HG02840 (cell line): ENCODE measurements around the gene DRICH1.
"Not testable (repeated sequence)": the region's sequence is repeated elsewhere in the genome, so short reads cannot be mapped to it uniquely, and the experiment has no call there.

ENCODE experiments used
- ATAC-seq: cut with Tn5 transposase; IDR thresholded peaks from one replicate; pipeline ENCODE4 v1.9.1; 2021; ENCODE audit warnings: mild to moderate bottlenecking, moderate library complexity, moderate number of reproducible peaks; ENCODE audit not compliant: unreplicated experiment, low FRiP score

The DRICH1 gene

DNA sequence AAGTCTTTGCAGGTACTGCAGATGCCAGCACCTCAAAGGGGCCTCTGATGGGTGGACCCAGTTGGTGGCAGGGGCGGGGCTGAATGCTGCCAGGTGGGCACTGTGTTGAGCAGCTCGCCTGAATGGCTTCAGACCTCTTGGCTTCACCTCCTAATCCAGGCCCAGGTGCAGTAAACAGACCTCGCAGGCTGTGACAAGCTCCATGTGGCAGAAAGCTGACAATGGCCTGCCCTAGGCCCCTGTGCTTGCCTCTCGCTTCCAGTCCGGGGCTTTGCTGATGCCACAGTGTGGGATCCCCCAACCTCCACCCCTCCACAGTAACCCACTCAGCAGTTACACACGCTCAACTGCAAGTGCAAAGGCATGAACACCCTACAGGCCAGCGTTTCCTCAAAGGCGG is 61.4 kb downstream of the DRICH1 start:
- no peak for ATAC-seq

DNA sequence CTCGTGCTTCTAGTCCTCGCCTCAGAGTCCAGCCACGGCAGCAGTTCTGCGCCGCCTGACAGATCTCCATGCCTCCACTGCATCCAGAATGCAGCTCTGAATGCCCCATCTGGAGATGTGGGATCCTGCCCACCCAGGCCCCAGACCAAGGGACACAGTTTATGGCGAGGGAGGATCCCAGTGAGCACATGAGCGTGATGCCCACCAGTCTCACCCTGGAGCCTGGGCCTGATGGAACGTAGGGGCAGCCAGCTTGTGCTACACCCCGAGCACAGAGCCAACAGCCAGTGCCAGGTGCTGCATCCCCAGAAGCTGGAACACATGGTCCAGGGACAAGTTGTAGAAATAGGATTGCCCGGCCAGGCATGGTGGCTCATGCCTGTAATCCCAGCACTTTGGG is 62.4 kb downstream of the DRICH1 start:
- no peak for ATAC-seq

DNA sequence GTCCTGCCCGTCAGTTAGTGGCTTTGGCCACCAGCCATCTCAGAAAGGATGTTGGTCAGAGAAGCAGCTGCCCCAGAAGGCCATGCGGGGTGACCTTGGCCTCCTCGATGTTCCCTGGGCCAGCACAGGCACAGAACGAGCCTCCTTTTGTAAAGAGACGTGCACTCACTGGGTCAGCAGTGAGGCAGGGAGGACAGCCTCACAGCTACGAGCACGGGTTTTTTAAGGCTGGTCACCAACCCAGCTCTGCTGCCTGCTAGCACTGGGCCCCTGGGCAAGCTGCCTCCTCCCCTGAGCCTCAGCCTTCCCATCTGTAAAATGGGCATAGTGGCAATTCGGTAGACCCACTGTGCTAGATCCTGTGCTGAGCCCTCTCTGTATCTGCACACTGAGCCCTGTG is 62.8 kb downstream of the DRICH1 start:
- ATAC-seq: no peak

DNA sequence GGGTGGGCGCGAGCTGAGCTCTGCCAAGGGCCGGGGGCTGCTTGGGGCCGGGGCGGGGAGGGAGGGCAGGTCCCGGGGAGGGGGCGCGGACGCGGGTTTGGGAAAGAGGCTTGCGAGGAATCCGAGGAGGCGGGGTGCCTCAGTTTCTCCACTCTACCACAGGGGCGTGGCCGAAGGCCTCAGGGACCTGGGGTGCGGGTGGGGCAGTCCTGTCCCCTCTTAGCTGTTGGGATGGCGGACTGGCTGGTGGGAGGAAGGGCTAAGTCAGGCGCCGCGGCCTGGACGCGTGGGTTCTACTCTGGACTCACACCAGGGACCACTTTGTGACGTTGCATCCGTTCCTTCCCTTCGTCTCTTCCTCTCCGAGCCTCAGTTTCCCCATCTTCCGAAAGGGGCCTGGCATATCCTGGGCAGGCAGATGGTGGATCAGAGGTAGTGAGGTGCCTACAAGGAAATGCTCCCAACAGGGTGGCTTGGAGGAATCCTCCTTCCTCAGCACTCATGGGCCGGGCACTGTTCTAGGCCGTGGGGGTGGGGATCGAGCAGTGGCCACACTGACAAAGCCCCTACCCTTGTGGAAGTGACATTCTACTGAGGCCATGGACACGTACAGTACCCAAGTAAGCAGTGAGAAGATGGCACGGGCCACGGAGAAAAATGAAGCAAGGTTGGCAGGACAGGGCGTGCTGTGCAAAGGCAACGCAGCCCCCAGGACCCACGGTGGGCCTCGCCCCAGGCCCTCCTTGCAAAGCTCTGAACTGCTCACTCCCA is 65.2 kb downstream of the DRICH1 start:
- ATAC-seq: no peak

DNA sequence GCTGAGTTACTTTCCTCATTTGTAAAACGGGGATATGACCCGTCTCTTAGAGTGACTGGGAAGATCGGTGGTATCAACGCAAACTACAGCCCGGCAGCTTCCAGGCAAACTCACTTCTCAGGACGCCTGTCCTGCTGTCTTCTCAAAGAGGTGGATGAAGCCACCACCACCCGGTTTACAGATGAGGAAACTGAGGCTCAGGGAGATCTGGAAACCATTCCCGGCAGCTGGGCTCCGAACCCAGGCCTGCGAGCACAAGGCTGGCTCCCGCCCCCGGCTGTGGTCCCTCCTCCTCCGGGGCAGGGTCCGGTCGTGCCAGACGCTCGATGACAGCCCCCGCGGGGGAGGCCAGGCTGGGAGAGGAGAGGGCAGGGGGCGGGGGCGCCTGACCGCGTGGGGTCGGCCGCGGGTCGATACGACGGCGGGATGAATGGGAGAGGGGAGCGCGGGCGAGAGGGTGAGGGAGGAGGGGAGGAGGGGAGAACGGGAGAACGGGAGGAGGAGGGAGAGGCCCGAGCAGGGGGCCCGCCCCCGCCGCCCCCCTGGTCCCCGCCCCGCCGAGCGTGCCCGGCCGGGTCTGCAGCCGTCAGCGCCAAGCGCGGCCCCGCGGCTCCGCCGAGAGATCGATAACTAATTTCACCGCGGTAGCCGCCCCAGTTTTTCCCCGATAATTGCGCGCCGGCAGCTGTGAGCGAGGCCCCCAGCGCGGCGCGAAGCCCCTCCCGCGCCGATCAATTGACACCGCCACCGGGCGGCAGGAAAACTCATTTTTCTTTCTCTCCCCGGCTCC is 66.0 kb downstream of the DRICH1 start:
- no peak for ATAC-seq

DNA sequence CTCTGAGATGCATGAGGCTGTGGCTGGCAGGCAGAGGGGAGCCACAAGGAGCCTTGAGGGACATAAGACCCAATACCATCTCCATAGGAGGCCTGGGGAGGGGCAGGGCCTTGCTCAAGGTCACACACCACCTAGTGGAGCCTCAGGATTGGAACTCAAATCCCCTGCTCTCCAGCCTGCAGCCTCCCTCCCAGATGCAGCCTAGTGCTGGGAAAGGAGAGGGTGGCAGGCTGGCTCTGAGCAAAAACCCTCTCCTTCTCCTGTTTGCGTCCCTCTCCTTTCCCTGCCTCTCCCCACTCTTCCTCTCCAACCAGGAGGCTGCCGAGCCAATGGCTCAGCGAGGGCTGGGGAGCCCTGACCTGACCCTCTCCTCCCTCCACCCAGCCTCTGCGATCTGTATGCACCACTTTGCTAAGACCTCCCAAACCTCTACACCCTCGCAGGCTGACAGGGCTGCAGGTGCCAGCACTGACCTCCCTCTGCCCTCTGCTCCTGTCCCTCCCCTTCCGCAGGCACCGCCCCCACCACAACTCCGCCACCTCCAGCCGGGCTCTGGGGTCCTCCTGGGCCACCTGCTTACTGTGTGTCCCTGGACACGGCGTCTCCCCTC is 66.7 kb downstream of the DRICH1 start:
- no peak for ATAC-seq

DNA sequence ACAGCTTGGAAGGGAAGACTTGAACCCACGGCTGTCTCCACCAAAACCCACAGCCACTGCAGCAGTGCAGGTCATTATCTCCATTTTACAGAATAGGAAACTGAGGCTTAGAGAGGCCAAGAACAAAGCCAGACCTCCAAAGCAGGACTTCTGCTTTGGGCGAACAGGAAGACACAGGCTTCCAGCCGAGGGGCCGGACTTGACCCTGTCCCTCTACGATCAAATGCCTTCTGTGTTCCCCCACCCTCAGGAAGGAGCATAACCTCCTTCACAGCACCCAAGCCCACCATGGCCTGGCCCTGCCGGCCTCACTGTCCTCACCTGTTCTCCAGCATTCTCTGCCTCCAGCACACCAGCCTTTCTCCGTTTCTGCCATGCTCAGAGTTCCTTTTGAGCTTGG is 67.8 kb downstream of the DRICH1 start:
- ATAC-seq: no peak

DNA sequence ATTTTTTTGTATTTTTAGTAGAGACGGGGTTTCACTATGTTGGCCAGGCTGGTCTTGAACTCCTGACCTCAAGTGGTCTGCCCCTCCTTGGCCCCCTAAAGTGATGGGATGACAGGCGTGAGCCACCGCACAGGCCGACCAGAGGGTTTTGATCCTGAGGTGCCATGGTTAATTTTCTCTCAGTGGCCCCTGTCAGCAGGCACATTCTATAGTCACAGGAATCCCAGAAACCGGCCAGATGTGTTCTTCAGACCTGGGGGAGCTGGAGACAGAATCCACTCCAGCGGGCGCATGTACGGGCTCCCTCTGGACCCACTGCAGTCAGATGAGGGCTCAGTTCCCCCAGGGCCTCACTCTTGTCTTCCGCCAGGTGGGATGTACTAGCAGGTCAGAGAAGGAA is 69.0 kb downstream of the DRICH1 start:
- no peak for ATAC-seq

DNA sequence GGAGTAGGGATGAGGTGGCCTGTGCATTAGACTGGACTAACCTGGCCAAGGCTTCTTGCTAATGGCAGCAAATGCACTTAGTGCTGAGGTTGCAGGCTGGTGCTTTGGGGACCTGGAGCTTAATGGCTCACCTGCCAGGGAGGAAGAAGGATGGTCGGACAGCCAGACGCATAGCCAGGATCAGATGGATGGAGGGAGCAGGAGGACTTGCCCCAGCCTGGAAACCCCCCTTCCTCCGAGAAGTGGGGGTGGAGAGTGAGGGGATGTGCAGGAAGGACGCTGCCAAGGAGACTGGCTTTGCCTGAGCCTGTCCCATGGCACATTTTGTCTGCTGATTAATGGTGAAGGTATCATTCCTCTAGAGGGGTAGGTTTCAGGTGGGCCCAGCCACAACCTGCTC is 69.9 kb downstream of the DRICH1 start:
- ATAC-seq: no peak

DNA sequence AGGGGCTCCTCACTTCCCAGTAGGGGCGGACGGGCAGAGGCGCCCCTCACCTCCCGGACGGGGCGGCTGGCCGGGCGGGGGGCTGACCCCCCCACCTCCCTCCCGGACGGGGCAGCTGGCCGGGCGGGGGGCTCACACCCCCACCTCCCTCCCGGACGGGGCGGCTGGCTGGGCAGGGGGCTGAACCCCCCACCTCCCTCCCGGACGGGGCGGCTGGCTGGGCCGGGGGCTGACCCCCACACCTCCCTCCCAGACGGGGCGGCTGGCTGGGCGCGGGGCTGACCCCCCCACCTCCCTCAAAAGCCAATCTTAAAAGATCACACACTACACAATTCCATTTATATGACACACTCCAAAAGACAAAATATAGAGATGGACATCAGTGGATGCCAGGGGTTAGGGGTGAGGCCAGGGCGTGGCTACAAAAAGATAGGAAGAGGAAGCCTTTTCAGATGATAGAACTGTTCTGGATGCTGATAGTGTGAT is 71.1 kb downstream of the DRICH1 start:
- not testable (repeated sequence) for ATAC-seq

DNA sequence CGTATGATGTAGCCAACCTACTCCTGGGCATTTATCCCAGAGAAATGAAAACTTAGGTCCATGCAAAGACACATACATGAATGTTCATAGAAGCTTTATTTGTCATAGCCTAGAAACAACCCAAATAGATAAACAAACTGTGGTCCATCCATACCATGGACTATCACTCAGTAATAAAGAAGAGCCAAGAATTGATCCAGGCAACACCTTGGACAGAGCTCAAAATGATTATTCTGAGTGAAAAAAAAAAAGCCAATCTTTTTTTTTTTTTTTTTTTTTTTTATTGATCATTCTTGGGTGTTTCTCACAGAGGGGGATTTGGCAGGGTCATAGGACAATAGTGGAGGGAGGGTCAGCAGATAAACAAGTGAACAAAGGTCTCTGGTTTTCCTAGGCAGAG is 71.9 kb downstream of the DRICH1 start:
- ATAC-seq: not testable (repeated sequence)
